ENCODE measurements around the gene ADAMTS12.
A peak's percentile ranks its signal among the peaks of the same experiment; 100 is the strongest.

ADAMTS12 gene

DNA sequence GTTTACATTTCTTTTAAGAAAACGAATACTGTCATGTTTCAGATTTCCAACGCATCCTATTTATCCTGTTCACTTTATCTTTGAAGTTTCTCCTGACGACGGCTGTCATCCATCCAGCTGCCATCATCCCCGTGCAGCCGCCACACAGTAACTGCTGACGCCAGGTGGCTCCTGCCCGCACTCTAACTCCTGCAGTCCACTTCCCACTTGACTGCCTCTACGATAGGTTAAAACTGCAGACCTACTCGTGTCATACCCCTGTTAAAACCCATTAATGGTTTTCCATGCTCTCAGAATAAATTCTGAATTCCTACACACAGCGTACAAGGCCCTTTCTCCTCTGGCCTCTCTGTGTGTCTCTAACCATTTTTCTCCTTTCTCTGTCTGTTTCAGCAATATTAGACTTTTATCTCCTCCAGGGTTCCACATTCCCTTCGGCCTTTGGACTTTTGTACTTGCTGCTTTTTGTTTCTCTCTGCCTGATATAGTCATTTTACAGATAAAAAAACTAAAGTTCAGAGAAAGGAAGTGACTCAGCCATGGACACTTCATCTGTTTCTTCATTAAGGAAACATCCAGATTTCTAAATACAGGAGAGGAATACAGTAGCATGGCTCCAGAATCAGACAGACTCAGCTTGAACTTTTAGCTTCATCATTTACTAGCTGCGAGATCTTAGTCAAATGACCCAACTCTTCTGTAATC is 84.9 kb downstream of the ADAMTS12 start:
- DNase-seq (ENCODE audit: low read depth): peak; percentile 58

DNA sequence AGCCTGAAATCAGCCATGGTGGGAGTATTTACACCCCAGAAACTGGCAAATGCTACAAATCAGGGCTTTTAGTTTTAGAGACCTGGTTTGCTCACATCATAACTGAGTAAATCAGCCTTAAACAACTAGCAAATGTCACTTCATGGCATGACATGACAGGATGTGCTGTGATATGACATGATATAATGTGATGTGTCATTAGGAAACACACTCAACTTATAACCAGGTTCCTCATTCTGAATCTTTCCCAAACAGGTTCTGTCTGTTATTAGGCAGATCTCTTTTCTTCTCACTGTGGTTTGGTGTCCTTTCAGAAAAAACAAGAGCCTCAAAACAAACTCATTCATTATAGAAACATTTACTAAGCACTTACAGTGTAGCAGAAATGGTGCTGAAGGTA is 90.5 kb downstream of the ADAMTS12 start:
- DNase-seq (ENCODE audit: low read depth): no peak

DNA sequence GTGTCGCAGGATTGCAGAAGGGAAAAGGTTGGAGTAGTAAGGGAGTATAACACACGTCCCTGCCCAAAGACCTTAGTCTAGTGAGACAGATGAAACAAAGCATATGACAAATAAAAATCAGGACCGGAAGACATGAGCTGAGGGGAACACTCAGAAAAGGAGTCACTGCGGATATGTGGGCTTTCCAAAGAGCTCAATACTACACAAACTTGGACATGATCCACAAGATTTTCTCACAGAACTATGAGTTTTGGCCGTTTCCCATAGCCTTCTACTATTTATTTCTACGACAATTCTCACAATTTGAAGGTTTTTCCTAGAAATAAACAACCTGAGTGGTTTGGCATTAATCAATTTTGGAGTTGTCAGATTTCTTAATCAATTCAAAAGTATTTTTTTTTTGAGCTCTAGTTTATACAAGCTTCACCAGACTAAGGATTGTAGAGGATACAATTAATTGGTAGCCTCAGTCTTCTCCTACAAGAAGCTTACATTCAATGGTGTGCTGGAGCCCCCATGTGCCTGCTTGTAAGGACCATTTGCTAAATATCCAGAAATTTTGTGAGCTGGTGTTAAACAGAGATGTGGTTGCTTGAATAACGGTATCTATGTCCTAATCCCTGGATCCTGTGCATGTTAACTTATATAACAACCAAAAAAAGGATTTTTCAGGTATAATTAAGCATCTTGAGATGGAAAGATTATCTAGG is 91.4 kb downstream of the ADAMTS12 start:
- no peak for DNase-seq (ENCODE audit: low read depth)

- no peak for DNase-seq (ENCODE audit: low read depth)
Observed at GRCh38 chr5:33795496-33795895, 96.3 kb downstream of the ADAMTS12 start.

DNA sequence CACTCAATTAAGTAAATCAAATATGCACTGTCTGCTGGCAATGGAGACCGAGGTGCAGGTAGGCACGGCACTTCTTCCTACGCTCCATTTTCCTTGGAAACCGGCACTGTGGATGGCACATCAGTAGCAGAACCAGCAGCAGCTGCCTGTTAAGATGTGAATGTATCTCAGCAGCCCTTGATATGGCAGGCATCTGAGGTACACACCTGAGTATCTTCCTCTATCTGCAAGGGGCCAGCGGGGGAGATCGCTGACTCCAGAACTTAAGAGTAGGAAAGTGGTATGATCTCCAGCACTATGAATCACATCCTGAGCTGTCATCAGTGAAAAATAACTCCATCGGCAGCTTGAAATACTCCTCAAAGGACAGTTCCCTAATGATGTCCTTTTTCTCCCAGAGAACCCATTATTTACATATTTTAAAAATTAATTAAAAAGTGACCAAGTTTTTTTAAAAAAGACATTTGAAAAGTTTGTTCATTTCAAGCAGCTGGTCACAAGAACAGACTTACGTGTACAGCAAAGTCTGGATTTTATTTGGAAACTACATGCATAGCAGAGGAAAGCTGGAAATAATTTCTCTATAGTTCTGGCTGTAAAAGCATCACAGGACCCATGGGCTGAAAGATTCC is 97.1 kb downstream of the ADAMTS12 start:
- no peak for DNase-seq (ENCODE audit: low read depth)

GRCh38 chr5:33793836-33794549 is 97.8 kb downstream of the ADAMTS12 start:
- DNase-seq (ENCODE audit: low read depth): no peak

DNA sequence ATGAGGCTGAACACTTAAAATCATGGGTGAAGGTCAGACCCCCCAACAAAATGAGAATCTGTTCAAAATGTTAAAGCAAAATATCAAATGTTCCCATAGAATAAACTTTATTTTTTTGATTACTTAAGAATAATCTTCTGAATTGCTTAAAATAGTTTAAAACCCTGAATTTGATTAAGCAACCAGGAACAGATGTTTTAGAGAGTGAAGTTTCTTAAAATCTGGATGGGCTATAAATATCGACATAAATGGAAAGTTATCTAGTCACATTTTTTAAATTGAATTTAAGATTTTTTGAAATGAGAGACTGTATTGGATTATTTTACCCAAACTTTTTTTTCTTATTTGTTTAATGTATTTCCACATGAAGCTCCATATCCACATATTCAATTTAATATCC is 98.5 kb downstream of the ADAMTS12 start:
- no peak for DNase-seq (ENCODE audit: low read depth)

- no peak for DNase-seq (ENCODE audit: low read depth)
Observed at GRCh38 chr5:33792559-33792958, 99.2 kb downstream of the ADAMTS12 start.

DNA sequence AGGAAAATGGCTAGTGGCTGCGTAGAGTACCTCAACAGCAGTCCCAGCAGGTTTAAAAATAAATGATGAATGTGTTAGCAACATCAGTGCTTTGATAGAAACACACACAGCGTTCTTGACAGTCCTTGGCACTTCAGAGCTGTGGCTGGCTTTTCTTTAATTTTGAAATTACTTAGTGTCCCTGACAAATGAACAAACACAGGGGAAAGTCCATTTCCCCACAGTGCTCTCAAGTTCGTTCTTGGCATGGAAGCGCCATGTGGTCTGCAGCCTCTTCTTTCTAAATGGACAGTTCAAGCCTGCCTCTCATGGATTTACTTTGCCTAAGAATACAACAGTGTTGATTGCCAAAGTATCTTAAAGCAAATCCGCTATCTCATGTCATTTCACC is 102.2 kb downstream of the ADAMTS12 start:
- DNase-seq (ENCODE audit: low read depth): no peak

DNA sequence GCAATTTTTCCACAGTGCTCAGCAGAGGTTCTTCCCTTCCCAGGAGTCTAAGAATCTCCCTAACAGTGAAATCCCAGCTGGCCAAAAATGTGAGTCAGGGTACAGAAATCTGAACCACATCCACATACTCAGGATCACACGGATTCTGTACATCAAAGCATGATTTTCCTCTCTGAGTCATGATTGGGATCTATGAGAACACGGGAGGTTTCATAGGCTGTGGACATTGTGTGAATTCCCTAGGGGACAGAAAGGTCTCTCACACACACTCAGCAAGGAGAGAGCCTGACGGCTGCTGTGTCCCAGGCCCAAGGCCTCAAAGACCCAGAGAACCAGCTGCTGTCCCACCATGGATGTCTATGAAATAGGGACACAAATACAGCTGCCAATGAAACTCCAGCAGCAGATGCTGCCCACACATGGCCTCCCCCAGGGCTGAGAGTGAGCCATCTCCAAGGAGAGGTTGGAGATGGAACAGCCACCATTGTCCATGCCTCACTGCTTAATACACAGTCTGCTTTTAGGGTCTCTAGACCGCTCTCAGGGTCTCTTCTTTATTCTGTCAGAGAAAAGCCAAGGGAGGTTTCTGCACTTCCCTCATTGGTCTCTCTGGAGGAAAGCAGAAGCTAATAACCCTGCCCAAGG is 102.7 kb downstream of the ADAMTS12 start:
- peak; percentile 98 for DNase-seq (ENCODE audit: low read depth)

- no peak for DNase-seq (ENCODE audit: low read depth)
Observed at GRCh38 chr5:33785571-33785970, 106.2 kb downstream of the ADAMTS12 start.

DNA sequence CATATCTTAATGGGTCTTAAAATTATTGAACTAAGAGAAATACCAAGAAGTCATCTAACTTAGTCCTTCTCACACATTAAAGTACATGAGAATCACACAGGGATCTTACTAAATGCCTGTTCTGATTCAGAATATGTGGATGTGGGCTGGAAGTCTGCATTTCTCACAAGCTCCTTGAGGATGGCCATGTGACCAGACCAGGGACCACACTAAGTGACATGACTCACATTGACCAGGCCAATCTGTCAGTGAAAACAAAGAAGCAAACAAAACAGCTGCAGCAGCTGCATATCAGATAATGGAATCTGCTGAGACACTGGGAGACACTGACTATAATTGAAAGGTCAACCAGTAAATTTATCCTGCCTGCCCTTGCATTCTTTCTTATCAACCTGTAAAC is 110.5 kb downstream of the ADAMTS12 start:
- DNase-seq (ENCODE audit: low read depth): peak; percentile 41

GRCh38 chr5:33776151-33776660 is 115.6 kb downstream of the ADAMTS12 start:
- DNase-seq (ENCODE audit: low read depth): no peak

GRCh38 chr5:33774341-33774740 is 117.4 kb downstream of the ADAMTS12 start:
- DNase-seq (ENCODE audit: low read depth): no peak

GRCh38 chr5:33772380-33772897 is 119.4 kb downstream of the ADAMTS12 start:
- no peak for DNase-seq (ENCODE audit: low read depth)

DNA sequence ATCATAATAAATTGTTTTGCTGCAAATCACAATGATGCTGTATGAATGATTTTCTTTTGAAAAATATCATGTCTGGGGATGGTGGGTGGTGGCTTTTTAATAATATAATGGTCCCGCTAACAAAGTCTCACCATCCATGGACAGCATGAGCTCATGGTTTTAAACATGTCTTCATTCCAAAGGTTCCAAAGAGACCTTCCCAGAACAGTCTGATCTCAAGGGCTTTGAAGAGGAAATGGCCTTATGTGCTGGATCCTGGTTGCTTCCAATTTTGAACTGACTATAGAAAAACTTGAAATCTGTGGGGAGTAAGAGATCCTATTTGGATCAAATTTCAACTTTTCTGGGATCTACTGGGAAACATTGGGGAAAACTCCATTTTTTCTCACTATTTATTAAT is 121.8 kb downstream of the ADAMTS12 start:
- DNase-seq (ENCODE audit: low read depth): no peak

DNA sequence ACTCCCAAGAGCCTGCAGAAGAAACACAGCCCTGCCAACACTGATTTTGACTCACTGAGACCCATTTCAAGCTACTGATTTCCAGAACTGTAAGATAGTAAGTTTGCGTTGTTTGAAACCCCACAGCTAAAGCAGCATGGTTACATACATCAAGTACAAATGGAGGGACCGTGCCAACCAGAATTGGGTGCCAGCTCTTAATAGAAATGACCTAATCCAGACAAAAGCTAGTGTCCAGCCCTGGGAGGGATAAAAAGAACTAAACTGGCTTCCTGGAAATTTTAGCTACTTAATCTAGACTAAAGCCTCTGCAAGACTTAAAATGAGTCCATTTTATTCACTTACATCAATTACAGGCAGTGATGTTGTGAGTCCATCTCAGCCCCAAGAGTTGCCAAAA is 122.6 kb downstream of the ADAMTS12 start:
- DNase-seq (ENCODE audit: low read depth): no peak

- DNase-seq (ENCODE audit: low read depth): no peak
Observed at GRCh38 chr5:33766023-33766422, 125.8 kb downstream of the ADAMTS12 start.

- DNase-seq (ENCODE audit: low read depth): no peak
Observed at GRCh38 chr5:33764786-33765185, 127.0 kb downstream of the ADAMTS12 start.

GRCh38 chr5:33763435-33763834 is 128.4 kb downstream of the ADAMTS12 start:
- no peak for DNase-seq (ENCODE audit: low read depth)

GRCh38 chr5:33762859-33763258 is 128.9 kb downstream of the ADAMTS12 start:
- no peak for DNase-seq (ENCODE audit: low read depth)

- peak; percentile 32 for DNase-seq (ENCODE audit: low read depth)
Observed at GRCh38 chr5:33761139-33761538, 130.7 kb downstream of the ADAMTS12 start.

Measured in GM04503 (cell line).